Breast epithelium (tissue), 4 donors: ENCODE measurements around the gene GPC6. TPM values are rescaled to one million over a fixed set of nuclear protein-coding genes. Genes with fewer than 3 reads are reported as not detected.

Experiments used
- DNase-seq, 2 donors: peaks; one replicate each; pipeline ENCODE4 v3.0.0-alpha.2; 2019; ENCODE audit warnings: low spot score in 2 of 2
- H3K27ac ChIP-seq, 2 donors: fragments of 200-600 bp; sonication (generic) in 1 of 2; one replicate each; pipeline ENCODE4 v1.5.1; 2016 to 2019; ENCODE audit warnings: mild to moderate bottlenecking in 1 of 2
- H3K27me3 ChIP-seq, 2 donors: fragments of 200-600 bp; sonication (generic) in 1 of 2; one replicate each; pipeline versions ENCODE4 v1.5.1 to v1.6.0; 2017 to 2019; ENCODE audit warnings: control low read depth in 1 of 2, mild to moderate bottlenecking in 1 of 2
- H3K36me3 ChIP-seq: fragments of 200-600 bp; one replicate; pipeline ENCODE4 v1.5.1; 2019
- H3K4me1 ChIP-seq, 2 donors: fragments of 200-600 bp; sonication (generic); one replicate each; pipeline ENCODE4 v1.5.1; 2016 to 2019; ENCODE audit warnings: control low read depth in 1 of 2
- H3K4me3 ChIP-seq, 3 donors: fragments of 200-600 bp; sonication (generic); 1 replicate in 2 of 3; 2 replicates in 1 of 3; pipeline ENCODE4 v1.5.1; 2016 to 2019; ENCODE audit warnings: mild to moderate bottlenecking in 3 of 3, moderate library complexity in 2 of 3
- H3K9me3 ChIP-seq, 2 donors: fragments of 200-600 bp; sonication (generic) in 1 of 2; one replicate each; pipeline ENCODE4 v1.5.1; 2016 to 2019; ENCODE audit warnings: control low read depth in 1 of 2
- POLR2A ChIP-seq: fragments of 450-650 bp; IDR thresholded peaks from one replicate; pipeline ENCODE4 v1.6.1; 2016; ENCODE audit warnings: antibody characterized with exemption, mild to moderate bottlenecking, moderate library complexity
- POLR2AphosphoS5 ChIP-seq, 3 donors: sonication (generic); formaldehyde crosslinking; IDR thresholded peaks; one replicate each; pipeline ENCODE4 v1.6.1; 2017; ENCODE audit warnings: antibody characterized with exemption in 3 of 3
- intact Hi-C: fragments of 100-400 bp; cut with DNase I; formaldehyde crosslinking; loops from one replicate; pipeline ENCODE4 v1.15.1; 2023; ENCODE audit warnings: low total_unique reads
- total RNA-seq, 3 donors: library from RNA; depleted of rRNA; stranded (reverse); fragments of >200 nt; gene quantifications; one replicate each; pipeline ENCODE4 v1.1.0, GENCODE V29; 2016
- TF ChIP-seq, protein P1 (sequence below), 3 donors: fragments of 450-650 bp; IDR thresholded peaks; one replicate each; pipeline ENCODE4 v1.5.1; 2016 to 2017; ENCODE audit warnings: antibody characterized with exemption in 3 of 3, mild to moderate bottlenecking in 3 of 3, moderate library complexity in 3 of 3

The GPC6 gene
- total RNA-seq, 3 donors from 2014 or later, result 3.5 to 44.0 (median 4.9) TPM

DNA sequence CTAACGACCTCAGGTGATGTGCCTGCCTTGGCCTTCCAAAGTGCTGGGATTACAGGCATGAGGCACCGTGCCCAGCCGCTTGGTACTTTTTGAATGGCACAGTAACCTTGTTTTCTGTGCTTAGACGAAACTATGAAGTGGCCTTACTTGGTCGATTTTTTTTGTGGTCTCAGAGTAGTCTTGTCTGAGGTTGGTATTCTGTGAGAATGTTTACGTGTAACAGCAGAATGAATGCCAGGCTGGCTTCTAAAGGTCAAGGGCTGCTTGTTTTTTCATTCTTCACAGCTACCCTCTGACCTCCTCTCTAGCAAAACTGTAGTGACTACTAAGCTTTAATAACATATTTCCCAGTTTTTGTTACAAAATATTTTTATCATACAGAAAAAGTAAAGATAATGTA is 313.3 kb downstream of the GPC6 start:
- Histone ChIP-seq H3K9me3 (no peaks in the 10 kb centered on the region), H3K4me3 (no peak overlapping the region), H3K4me1 (no peaks in the 10 kb centered on the region), H3K27me3 (no peaks in the 10 kb centered on the region), H3K36me3 (no peaks in the 10 kb centered on the region), H3K27ac (no peak overlapping the region)
- no peak for DNase-seq
- intact Hi-C loops, result loop anchor here (10.0 kb wide), 1 partner anchor 1915 kb away; no protein-coding TSS in a partner anchor
- TF ChIP-seq, protein P1, sequence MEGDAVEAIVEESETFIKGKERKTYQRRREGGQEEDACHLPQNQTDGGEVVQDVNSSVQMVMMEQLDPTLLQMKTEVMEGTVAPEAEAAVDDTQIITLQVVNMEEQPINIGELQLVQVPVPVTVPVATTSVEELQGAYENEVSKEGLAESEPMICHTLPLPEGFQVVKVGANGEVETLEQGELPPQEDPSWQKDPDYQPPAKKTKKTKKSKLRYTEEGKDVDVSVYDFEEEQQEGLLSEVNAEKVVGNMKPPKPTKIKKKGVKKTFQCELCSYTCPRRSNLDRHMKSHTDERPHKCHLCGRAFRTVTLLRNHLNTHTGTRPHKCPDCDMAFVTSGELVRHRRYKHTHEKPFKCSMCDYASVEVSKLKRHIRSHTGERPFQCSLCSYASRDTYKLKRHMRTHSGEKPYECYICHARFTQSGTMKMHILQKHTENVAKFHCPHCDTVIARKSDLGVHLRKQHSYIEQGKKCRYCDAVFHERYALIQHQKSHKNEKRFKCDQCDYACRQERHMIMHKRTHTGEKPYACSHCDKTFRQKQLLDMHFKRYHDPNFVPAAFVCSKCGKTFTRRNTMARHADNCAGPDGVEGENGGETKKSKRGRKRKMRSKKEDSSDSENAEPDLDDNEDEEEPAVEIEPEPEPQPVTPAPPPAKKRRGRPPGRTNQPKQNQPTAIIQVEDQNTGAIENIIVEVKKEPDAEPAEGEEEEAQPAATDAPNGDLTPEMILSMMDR (IDR thresholded peaks at IDR 0.05), result no peak

- H3K4me3 ChIP-seq, result no peak overlapping the region
- H3K27me3 ChIP-seq, result no peaks in the 10 kb centered on the region
- no peaks in the 10 kb centered on the region for H3K9me3 ChIP-seq
- TF ChIP-seq, protein P1 (IDR thresholded peaks at IDR 0.05), result no peak
- TF ChIP-seq POLR2A (no peak), POLR2AphosphoS5 (IDR thresholded peaks at IDR 0.05) (no peak)
- H3K4me1 ChIP-seq, result no peaks in the 10 kb centered on the region
- DNase-seq, result no peak
- H3K27ac ChIP-seq, result no peak overlapping the region
- intact Hi-C loops, result no loop called here
- H3K36me3 ChIP-seq, result no peaks in the 10 kb centered on the region
These were observed 321.3 kb downstream of the GPC6 start for GRCh38 chr13:93547886-93548285.

DNA sequence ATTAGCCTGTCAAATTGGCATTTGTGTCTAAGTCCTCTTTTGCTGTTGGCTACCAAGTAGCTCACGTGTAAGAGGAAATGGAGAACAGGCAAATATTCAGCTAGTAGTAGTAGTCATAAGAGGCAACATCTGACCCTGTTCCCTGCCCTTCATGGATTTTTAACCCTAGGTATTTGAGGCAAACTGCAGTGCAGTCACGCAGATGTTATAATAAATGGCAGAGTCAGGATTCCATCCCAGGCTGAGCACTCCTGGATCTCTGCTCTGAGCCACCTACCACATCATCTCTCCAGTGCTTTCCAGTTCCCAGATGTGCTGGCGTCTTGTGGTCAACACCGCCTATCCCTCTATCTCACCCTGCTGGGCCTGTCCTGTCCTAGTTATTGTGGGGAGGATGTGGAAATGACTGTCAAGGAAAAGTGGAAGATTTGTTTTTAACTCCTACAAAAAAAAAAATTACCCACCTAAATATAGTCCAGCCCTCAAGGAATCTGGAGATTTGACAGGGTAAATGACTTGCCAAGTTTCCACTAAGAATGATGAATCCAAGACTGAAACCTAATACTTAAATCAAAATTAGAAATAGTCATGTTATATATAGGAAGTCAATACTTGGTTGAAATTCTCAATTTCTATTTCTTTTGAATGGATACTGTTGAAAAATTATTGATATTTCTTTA is 322.9 kb downstream of the GPC6 start:
- intact Hi-C loops, result no loop called here
- Histone ChIP-seq H3K27me3 (no peaks in the 10 kb centered on the region), H3K9me3 (no peaks in the 10 kb centered on the region), H3K27ac (no peak overlapping the region), H3K36me3 (no peaks in the 10 kb centered on the region), H3K4me3 (no peak overlapping the region), H3K4me1 (no peaks in the 10 kb centered on the region)
- no peak for DNase-seq
- TF ChIP-seq POLR2AphosphoS5 (IDR thresholded peaks at IDR 0.05), result no peak
- TF ChIP-seq, protein P1 (IDR thresholded peaks at IDR 0.05), result no peak
- no peak for TF ChIP-seq POLR2A

GRCh38 chr13:93550236-93550635 is 323.6 kb downstream of the GPC6 start:
- H3K27ac ChIP-seq, result no peak overlapping the region
- no peaks in the 10 kb centered on the region for H3K9me3 ChIP-seq
- no peak for DNase-seq
- H3K4me1 ChIP-seq, result no peaks in the 10 kb centered on the region
- intact Hi-C loops, result no loop called here
- TF ChIP-seq, protein P1 (IDR thresholded peaks at IDR 0.05), result no peak
- no peak for TF ChIP-seq POLR2A
- TF ChIP-seq POLR2AphosphoS5 (IDR thresholded peaks at IDR 0.05), result no peak
- no peaks in the 10 kb centered on the region for H3K27me3 ChIP-seq
- H3K4me3 ChIP-seq, result no peak overlapping the region
- H3K36me3 ChIP-seq, result no peaks in the 10 kb centered on the region

GRCh38 chr13:93552596-93552995 is 326.0 kb downstream of the GPC6 start:
- TF ChIP-seq, protein P1 (IDR thresholded peaks at IDR 0.05), result no peak
- TF ChIP-seq POLR2AphosphoS5 (IDR thresholded peaks at IDR 0.05) (no peak), POLR2A (no peak)
- H3K9me3 ChIP-seq, result no peaks in the 10 kb centered on the region
- intact Hi-C loops, result no loop called here
- no peak overlapping the region for H3K27ac ChIP-seq
- H3K36me3 ChIP-seq, result no peaks in the 10 kb centered on the region
- H3K4me1 ChIP-seq, result no peaks in the 10 kb centered on the region
- DNase-seq, result no peak
- no peaks in the 10 kb centered on the region for H3K27me3 ChIP-seq
- no peak overlapping the region for H3K4me3 ChIP-seq
